GM23248 (cell line): ENCODE data around the gene NSMF.

ENCODE experiments used
- EZH2 ChIP-seq: fragments of 200-600 bp; sonication (generic); IDR thresholded peaks from 2 replicates; pipeline ENCODE4 v1.6.1; 2018; ENCODE audit warnings: antibody characterized with exemption, mild to moderate bottlenecking; ENCODE audit not compliant: insufficient read depth, poor library complexity, severe bottlenecking
- EZH2phosphoT487 ChIP-seq: fragments of 200-600 bp; sonication (generic); IDR thresholded peaks from 2 replicates; pipeline ENCODE4 v1.6.1; 2018; ENCODE audit warnings: antibody characterized with exemption, moderate library complexity, mild to moderate bottlenecking, low read depth; ENCODE audit not compliant: insufficient read depth

GRCh38 chr9:137456061-137456863, 2.9 kb downstream of the NSMF start:
- TF ChIP-seq EZH2phosphoT487 (no peak), EZH2 (no peak)
